ENCODE results near the gene CAPNS2. TPM values are rescaled to one million over a fixed set of nuclear protein-coding genes. Genes with fewer than 3 reads are reported as not detected.

CAPNS2 gene
- not detected in 2 replicates for total RNA-seq (2014; rRNA removed; shearing (Covaris generic))
- not detected in 2 replicates for total RNA-seq (2022)
- not detected for Bru-seq, nascent RNA
- not detected for BruChase-seq, experiment 1, labeled RNA remaining after a 6-hour chase
- not detected for BruChase-seq, experiment 2, labeled RNA remaining after a 2-hour chase
- long read RNA-seq = 0 reads

DNA sequence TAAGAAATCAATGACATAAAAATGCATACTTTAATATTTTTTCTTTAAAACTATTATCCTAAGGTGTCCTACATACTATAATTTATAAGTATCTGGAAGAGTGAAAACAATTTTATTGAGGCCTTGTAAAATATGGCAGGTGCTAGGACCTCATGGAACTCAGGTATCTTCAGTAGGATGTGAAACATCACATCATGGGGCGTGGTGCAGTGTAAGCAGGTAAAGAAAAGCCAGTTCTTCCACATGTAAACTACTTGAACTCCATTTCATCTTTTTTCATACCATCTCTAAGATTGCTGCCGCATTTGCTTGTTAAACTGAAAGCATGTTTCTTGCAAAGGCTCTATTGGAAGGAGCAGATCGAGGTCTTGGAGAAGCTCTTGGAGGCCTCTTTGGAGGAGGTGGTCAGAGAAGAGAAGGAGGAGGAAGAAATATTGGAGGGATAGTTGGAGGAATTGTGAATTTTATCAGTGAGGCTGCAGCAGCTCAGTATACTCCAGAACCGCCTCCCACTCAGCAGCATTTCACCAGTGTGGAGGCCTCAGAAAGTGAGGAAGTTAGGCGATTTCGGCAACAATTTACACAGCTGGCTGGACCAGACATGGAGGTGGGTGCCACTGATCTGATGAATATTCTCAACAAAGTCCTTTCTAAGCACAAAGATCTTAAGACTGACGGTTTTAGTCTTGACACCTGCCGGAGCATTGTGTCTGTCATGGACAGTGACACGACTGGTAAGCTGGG, at the start of gene CAPNS2:
CAPNS2 (plus strand) TSS at position 253 of the 744 bp plus-strand sequence; CDS start at position 326, 73 bp downstream.
- H3K4me3 ChIP-seq (ENCODE audit: low read depth, low read length, poor library complexity, severe bottlenecking) = no peak within 1 kb of the TSS
- TF ChIP-seq, protein P1, sequence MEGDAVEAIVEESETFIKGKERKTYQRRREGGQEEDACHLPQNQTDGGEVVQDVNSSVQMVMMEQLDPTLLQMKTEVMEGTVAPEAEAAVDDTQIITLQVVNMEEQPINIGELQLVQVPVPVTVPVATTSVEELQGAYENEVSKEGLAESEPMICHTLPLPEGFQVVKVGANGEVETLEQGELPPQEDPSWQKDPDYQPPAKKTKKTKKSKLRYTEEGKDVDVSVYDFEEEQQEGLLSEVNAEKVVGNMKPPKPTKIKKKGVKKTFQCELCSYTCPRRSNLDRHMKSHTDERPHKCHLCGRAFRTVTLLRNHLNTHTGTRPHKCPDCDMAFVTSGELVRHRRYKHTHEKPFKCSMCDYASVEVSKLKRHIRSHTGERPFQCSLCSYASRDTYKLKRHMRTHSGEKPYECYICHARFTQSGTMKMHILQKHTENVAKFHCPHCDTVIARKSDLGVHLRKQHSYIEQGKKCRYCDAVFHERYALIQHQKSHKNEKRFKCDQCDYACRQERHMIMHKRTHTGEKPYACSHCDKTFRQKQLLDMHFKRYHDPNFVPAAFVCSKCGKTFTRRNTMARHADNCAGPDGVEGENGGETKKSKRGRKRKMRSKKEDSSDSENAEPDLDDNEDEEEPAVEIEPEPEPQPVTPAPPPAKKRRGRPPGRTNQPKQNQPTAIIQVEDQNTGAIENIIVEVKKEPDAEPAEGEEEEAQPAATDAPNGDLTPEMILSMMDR (conservative IDR thresholded peaks at IDR 0.05; ENCODE audit: low read length) = no peak
- TF ChIP-seq EZH2phosphoT487 (IDR thresholded peaks at IDR 0.05; ENCODE audit: borderline replicate concordance, low read depth, low read length) = no peak
- no peaks in the 10 kb centered on the region for H3K9me3 ChIP-seq (ENCODE audit: low read length)
- H4K20me1 ChIP-seq (ENCODE audit: insufficient read depth, low read length) = no peaks in the 10 kb centered on the region
- no peaks in the 10 kb centered on the region for H3K4me1 ChIP-seq (ENCODE audit: insufficient read depth, low read length, poor library complexity, severe bottlenecking)
- ChIA-PET CTCF (ENCODE audit: unreplicated experiment) (no interaction called here), POLR2A (no interaction called here)
- no TSS peak for BruUV-seq (replicated peaks)
- H3K4me2 ChIP-seq (ENCODE audit: low read length) = no peak within 1 kb of the TSS
- no peak for DNase-seq (ENCODE audit: low spot score)
- intact Hi-C loops (cut with micrococcal nuclease; ENCODE audit: unreplicated experiment) = no loop called here
- no peaks in the 10 kb centered on the region for H3K36me3 ChIP-seq (ENCODE audit: insufficient read depth, low read length)
- H2AFZ ChIP-seq (ENCODE audit: low read length) = no peak within 1 kb of the TSS
- H3K27ac ChIP-seq (ENCODE audit: low read depth, low read length, poor library complexity, severe bottlenecking) = no peak within 1 kb of the TSS
- H3K9me2 ChIP-seq (ENCODE audit: insufficient read depth, low read length) = no peaks in the 10 kb centered on the region
- no peaks in the 10 kb centered on the region for H3K79me2 ChIP-seq (ENCODE audit: insufficient read depth, low read depth, low read length)

DNA sequence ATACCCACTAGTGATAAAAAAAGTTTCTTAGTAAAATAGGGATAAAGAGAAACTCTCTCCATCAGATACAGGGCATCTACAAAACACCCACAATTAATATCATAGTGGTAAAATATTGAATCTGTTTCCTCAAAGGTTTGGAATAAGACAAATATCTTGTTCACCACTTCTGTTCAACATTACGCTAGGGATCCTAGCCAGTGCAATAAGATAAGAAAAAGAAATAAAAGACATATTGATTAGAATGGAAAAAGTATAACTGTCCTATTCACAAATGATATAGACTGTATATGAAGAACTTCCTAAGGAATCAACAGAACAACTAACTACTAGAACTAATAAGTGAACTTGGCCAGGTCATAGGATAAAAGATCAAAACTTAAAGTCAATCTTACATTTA, 44.7 kb upstream of the CAPNS2 start:
- Histone ChIP-seq H3K79me2 (ENCODE audit: insufficient read depth, low read depth, low read length) (no peaks in the 10 kb centered on the region), H3K36me3 (ENCODE audit: insufficient read depth, low read length) (no peaks in the 10 kb centered on the region), H3K9me2 (ENCODE audit: insufficient read depth, low read length) (no peaks in the 10 kb centered on the region), H2AFZ (ENCODE audit: low read length) (no peak overlapping the region), H3K4me2 (ENCODE audit: low read length) (no peak overlapping the region), H3K4me3 (ENCODE audit: low read depth, low read length, poor library complexity, severe bottlenecking) (no peak overlapping the region), H3K9me3 (ENCODE audit: low read length) (peaks cover 10% of the 10 kb centered on the region; the same call in 1 of the 2 replicates), H3K27ac (ENCODE audit: low read depth, low read length, poor library complexity, severe bottlenecking) (no peak overlapping the region), H4K20me1 (ENCODE audit: insufficient read depth, low read length) (no peaks in the 10 kb centered on the region), H3K4me1 (ENCODE audit: insufficient read depth, low read length, poor library complexity, severe bottlenecking) (no peaks in the 10 kb centered on the region)
- intact Hi-C loops (cut with micrococcal nuclease; ENCODE audit: unreplicated experiment) = no loop called here
- BruUV-seq (replicated peaks) = no TSS peak
- TF ChIP-seq EZH2phosphoT487 (IDR thresholded peaks at IDR 0.05; ENCODE audit: borderline replicate concordance, low read depth, low read length) = no peak
- TF ChIP-seq, protein P1 (conservative IDR thresholded peaks at IDR 0.05; ENCODE audit: low read length) = no peak
- ChIA-PET POLR2A (no interaction called here), CTCF (ENCODE audit: unreplicated experiment) (no interaction called here)
- DNase-seq (ENCODE audit: low spot score) = no peak

DNA sequence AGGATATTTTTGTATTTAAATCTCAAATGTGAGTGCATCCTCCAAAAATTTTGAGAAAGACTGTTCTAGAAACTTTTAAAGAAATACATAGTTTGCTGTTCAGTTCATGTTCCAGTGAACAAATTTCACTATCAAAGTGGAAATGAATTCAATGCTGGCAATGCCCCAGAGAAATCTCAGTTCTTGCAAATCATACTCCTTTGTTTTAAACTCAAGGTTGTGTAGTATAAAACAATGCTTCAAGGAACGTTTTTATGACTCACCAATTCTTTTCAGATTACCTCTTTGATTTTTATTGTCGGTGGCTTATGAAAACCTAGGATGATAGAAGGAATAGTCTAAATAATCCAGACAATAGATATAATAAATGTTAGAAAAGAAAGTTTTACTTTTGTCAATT, 40.0 kb upstream of the CAPNS2 start:
- Histone ChIP-seq H3K4me2 (ENCODE audit: low read length) (no peak overlapping the region), H3K27ac (ENCODE audit: low read depth, low read length, poor library complexity, severe bottlenecking) (no peak overlapping the region), H3K79me2 (ENCODE audit: insufficient read depth, low read depth, low read length) (no peaks in the 10 kb centered on the region), H3K36me3 (ENCODE audit: insufficient read depth, low read length) (no peaks in the 10 kb centered on the region), H3K9me3 (ENCODE audit: low read length) (peaks cover 9% of the 10 kb centered on the region; the same call in 1 of the 2 replicates), H3K9me2 (ENCODE audit: insufficient read depth, low read length) (no peaks in the 10 kb centered on the region), H3K4me1 (ENCODE audit: insufficient read depth, low read length, poor library complexity, severe bottlenecking) (no peaks in the 10 kb centered on the region), H4K20me1 (ENCODE audit: insufficient read depth, low read length) (no peaks in the 10 kb centered on the region), H2AFZ (ENCODE audit: low read length) (no peak overlapping the region), H3K4me3 (ENCODE audit: low read depth, low read length, poor library complexity, severe bottlenecking) (no peak overlapping the region)
- no TSS peak for BruUV-seq (replicated peaks)
- intact Hi-C loops (cut with micrococcal nuclease; ENCODE audit: unreplicated experiment) = no loop called here
- TF ChIP-seq, protein P1 (conservative IDR thresholded peaks at IDR 0.05; ENCODE audit: low read length) = no peak
- no peak for TF ChIP-seq EZH2phosphoT487 (IDR thresholded peaks at IDR 0.05; ENCODE audit: borderline replicate concordance, low read depth, low read length)
- no peak for DNase-seq (ENCODE audit: low spot score)
- ChIA-PET CTCF (ENCODE audit: unreplicated experiment) (no interaction called here), POLR2A (interaction anchor here (0.6 kb wide), 1 partner anchor 1369 kb away, joined by 3 read pairs; no protein-coding TSS in a partner anchor)

Data from OCI-LY7 (cell line).